IPS-NIHi7 (cell line): ENCODE results near the gene SRPK3.

Experiments used
- DNase-seq: peaks from one replicate; pipeline ENCODE4 v3.0.0; 2012; ENCODE audit warnings: mixed read lengths; ENCODE audit errors: extremely low spot score

SRPK3 gene

DNA sequence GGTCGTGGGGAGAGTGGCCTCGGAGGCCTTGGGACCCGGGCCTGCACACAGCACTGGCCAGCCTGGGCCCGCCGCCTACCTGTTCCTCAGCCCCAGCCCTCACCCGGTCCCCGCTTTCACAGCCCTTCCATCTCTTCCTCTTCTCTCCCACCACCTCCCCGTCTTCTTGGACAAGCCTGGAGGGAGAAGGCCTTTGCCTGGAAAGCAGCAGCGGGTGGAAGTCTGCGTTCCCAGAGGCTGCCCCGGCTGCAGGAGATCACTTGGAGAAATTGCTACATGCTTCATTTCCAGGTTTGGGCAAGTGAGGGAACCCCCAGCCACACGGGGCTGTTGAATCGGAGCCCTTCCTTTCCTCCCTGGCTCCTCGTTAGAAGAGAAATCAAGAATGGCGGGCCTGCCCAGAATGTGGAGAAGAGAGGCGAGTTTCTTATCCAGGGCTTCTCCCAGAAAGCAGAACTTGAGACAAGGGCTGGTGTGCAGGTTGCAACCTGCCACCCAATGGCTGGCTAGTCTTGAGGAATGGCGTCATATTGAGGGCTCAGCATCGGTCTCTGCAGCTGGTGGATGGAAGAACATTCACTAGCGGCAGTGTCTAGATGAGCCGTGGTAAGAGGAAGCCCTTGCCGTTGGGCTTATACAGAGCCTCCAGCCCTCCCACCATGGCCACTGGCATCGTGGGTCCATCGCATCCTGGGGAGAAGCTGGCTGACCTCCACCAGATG, 50.7 kb downstream of the SRPK3 start:
- no peak for DNase-seq

DNA sequence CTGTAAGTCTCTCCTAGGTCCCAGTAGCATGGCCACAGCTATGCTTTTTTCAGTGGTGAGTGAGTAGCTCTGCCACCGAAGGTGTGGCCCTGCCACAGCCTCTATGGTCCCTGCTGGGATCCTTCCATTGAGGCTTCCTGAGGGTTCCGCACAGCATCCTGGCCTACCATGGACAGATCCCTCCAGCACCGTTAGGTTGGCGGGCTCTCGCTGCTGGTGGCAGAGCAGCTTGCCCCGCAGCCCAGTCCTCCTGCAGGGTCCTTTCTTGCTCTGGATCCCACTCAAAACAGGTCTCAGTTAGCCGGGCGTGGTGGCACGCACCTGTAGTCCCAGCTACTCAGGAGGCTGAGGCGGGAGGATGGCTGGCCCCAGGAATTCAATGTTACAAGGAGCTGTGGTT, 51.9 kb downstream of the SRPK3 start:
- DNase-seq: no peak
